Measurements from ENCODE around the gene SBK2.
"Not testable (repeated sequence)": the region's sequence is repeated elsewhere in the genome, so short reads cannot be mapped to it uniquely, and the experiment has no call there.

The SBK2 gene

DNA sequence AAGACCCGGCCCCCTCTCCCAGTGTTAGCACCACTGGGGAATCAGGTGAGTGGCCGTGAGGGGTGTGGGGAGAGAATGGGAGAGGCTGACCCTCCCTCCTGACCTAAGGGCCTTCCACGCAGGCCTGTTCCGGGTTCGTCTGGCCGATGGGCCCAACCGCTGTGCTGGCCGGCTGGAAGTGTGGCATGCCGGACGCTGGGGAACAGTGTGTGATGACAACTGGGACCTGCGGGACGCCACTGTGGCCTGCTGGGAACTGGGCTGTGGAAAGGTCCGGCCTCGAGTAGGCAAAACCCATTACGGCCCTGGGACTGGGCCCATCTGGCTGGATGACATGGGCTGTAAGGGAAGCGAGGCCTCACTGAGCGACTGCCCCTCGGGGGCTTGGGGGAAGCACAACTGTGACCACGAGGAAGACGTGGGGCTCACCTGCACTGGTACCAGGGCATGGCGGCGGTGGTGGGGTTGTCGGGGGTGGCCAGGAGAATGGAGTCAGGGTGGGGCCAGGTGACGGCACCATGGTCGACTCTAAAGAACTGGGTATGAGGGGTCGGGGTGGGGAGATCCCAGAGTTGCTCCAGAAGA, 36.5 kb downstream of the SBK2 start:
- DNase-seq = no peak

- peak; percentile 74 to 91 for DNase-seq
Measured at GRCh38 chr19:55498246-55498840, 38.6 kb downstream of the SBK2 start.

- DNase-seq = no peak
Measured at GRCh38 chr19:55497763-55498162, 39.2 kb downstream of the SBK2 start.

DNA sequence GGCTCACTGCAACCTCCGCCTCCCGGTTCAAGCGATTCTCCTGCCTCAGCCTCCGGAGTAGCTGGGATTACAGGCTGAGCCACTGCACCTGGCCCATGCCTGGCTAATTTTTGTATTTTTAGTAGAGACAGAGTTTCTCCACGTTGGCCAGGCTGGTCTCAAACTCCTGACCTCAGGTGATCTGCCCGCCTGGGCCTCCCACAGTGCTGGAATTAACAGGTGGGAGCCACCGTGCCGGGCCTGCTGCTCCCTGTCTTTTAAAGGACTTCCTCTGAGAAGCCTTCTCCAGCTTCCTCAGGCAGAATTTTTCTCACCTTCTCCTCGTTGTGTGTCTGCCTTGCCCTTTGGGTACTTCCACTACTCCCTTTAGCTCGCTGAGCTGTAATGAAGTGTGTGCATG, 40.1 kb downstream of the SBK2 start:
- not testable (repeated sequence) for DNase-seq

DNA sequence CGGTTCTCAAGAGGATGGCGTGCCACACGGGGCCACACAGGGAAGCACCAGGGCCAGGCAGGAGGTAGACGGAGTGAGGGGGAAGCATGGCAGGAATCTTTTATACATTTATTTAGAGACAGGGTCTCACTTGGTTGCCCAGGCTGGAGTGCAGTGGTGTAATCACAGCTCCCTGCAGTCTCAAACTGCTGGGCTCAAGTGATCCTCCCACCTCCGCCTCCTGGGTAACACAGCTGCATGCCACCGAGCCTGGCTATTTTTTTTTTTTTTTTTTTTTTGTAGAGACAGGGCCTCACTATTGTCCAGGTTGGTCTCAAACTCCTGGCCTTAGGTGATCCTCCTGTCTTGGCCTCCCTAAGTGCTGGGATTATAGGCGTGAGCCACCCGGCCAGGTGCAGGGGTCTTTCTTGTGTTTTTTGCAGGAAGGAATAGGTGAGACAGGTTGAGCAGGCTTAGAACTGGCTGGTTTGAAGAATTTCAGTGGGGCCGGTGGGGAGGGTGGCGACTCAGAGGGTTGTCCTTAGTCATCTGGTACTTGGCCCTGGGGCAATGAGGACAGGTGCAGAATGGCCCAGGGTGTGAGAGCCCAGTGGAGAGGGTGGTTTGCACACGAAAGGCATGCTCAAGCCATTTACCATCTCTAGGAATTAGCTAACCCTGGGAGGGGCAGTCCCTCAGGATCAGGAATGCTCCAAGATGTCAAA, 41.1 kb downstream of the SBK2 start:
- no peak for DNase-seq

GRCh38 chr19:55494172-55494761, 42.7 kb downstream of the SBK2 start:
- DNase-seq = no peak

DNA sequence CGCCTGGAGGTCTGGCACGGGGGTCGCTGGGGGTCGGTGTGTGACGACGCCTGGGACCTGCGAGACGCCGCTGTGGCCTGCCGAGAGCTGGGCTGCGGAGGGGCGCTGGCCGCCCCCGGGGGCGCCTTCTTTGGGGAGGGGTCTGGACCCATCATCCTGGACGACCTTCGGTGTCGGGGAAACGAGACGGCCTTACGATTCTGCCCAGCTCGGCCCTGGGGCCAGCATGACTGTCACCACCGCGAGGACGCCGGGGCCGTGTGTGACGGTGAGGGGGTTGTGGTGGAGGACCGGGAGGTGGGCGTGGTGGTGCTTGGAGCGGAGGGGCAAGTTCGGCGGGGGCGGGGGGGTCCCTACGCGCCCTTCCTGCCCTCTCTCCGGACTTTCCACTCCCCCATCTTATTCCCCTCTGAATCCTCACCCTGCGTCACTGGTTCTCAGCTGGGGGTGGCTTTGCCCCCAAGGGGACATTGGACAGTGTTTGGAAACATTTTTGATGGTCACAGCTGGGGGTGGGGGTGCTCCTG, 43.2 kb downstream of the SBK2 start:
- no peak for DNase-seq

GRCh38 chr19:55493052-55493644, 43.8 kb downstream of the SBK2 start:
- DNase-seq = no peak

DNA sequence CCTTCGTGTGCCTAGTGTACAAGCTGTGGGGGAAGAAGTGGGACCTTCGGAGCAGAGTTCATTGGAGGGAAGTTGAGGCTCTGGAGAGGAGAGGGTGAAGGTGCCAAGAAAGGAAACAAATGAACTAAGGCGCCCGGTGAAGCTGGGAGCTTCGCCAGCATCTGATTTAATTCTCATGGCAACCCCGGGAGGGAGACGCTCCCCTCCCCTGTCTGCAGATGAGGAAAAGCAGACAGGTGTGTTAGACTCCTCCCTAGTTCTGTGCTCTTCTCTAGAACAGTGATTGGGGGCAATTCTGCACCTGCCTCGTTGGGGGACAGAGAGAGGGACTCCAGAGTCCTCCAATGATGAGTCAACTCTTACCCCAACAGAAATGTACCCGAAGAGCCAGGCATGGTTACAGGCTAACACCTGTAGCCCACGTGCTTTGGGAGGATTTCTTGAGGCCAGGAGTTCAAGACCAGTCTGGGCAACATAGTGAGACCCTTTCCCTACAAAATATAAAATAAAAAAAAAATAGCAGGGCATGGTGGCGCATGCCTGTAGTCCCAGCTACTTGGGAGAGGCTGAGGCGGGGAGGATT, 44.5 kb downstream of the SBK2 start:
- peak; percentile 25 to 71 for DNase-seq

DNA sequence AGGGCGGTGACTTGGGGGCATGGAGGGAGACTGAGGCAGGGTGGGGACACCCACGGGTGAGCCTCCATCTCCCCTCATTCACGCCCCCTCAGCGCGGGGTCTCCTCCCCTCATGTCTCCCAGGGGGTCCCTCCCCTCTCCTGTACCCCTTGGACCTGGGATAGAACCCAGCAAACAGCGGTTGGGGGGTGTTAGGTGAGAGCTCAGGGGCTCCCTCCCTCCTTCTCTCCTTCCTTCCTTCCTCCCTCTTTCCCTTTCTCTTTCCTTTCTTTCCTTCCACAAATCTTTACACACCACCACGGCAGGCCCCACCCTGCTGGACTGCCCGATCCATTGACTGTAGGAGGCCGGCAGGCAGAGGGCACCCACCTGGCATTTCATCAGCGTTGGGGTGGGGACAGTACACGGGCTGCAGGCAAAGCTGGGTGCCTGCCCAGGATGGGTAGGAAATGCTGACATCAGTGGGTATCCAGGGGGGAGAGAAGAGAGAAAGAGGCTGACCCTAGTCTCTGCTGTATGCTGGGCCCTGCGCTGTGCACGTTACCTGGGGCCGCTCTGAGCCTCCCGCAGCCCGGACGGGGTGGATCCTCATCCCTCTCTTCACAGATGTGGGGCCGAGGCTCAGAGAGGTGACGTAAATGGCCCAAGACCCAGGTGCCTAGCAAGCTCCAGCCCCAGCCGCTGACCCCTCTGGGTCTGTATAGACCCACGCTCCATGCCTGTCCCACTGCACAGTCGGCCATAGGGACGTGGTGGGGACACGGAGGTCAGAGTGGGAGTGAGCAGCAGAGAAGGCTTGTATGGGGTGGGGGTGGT, 45.2 kb downstream of the SBK2 start:
- no peak for DNase-seq

- DNase-seq = no peak
Measured at GRCh38 chr19:55490478-55491432, 46.2 kb downstream of the SBK2 start.

DNA sequence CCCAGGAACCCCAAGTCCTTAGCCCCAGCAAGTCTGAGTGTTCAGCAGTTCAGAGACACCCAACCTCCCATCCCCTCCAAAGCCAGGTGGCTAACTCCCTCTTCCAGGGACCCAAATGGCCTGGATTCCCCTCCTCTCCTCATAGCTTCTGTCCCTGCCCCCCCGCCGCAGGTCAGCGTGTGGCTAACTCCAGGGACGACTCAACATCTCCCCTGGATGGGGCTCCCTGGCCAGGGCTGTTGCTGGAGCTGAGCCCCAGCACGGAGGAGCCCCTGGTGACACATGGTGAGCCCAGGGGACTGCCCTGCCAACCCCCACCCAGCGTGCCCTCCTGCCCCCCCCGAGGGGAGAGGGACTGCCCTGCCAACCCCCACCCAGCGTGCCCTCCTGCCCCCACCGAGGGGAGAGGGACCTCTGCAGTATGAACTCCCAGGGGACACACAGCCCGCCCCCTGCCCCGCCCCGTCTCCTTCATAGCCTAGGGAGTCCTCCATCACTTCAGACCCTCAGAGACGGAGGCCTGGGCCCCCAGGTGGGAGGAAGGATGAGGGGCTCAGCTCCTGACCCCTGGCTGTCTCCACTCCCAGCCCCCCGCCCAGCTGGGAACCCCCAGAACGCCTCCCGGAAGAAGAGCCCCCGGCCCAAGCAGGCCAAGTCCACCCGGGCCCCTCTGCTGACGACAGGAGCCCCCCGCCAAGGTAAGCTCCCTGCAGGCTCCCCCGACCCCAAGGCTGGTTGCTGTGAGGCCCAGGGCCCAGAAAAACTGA, 47.0 kb downstream of the SBK2 start:
- DNase-seq = no peak

DNA sequence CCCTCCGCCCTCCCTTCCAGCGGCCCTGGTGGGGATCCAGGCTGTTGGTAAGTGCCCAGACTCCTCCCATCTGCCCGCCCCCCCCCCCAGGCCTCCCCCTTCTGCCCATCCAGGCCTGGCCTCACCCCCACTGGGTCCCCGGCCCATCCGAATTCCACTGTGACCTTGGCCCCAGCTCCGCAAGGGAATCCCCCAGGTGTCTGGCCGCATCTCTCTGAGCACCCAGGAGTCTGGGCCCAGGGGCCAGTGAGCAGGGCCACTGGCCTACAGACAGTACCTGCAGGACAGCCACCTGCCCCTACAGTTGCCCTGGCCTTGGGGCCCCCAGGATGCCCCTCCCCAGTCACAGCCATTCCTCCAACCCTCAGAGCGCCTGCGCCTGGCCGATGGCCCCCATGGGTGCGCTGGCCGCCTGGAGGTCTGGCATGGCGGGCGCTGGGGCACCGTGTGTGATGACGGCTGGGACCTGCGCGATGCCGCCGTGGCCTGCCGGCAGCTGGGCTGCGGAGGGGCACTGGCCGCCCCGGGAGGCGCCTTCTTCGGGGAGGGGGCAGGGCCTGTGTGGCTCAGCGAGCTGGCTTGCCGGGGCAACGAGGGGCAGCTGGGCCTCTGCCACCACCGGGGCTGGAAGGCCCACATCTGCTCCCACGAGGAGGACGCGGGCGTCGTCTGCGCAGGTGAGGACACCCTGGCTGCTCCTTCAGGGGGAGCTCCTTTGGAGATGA, 47.8 kb downstream of the SBK2 start:
- no peak for DNase-seq

- no peak for DNase-seq
Measured at GRCh38 chr19:55487924-55488687, 48.8 kb downstream of the SBK2 start, which contains the start of gene SSC5D. SSC5D (plus strand) TSS chr19:55488436; CDS start chr19:55488590, 154 bp downstream.

GRCh38 chr19:55486971-55487923, 49.7 kb downstream of the SBK2 start:
- DNase-seq = no peak

DNA sequence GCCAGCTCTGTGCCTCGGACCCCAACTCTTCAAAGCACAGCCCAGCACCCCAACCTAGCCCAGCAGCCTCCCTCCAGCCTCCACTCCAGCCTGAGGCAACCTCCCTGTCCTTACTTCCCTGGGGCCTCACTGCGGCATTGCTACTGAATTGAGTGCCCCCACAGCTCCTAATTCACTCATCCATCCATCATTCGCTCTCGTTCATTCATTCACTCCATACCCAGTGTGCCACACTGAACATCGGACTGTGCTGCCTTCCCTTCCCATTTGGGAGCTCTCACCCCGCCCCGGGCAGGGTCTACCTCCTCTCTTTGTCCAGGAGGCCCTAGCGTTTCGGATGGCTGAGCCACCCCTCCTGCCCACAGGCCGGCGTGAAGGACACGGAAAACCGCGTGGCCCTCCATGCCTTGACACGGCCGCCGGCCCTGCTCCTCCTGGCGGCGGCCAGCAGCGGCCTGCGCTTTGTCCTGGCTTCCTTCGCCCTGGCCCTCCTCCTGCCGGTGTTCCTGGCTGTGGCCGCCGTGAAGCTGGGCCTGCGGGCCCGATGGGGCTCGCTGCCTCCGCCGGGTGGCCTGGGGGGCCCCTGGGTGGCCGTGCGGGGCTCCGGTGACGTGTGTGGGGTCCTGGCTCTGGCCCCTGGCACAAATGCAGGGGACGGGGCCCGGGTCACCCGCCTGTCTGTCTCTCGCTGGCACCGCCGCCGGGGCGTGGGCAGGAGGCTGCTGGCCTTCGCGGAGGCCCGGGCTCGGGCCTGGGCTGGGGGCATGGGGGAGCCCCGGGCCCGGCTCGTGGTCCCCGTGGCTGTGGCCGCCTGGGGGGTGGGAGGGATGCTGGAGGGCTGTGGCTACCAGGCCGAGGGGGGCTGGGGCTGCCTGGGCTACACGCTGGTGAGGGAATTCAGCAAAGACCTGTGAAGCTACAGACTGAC, 50.6 kb downstream of the SBK2 start:
- no peak for DNase-seq

All from NCI-H2081 (cell line).